HG02852 (cell line): ENCODE results near the gene CYB561D2.

Experiments
- ATAC-seq: cut with Tn5 transposase; IDR thresholded peaks from one replicate; pipeline ENCODE4 v1.9.1; 2021; ENCODE audit warnings: mild to moderate bottlenecking, moderate library complexity; ENCODE audit not compliant: unreplicated experiment

Gene CYB561D2

GRCh38 chr3:50340448-50341329, 10.0 kb upstream of the CYB561D2 start, which contains the start of gene RASSF1:
Gene RASSF1 (minus strand): TSS chr3:50340836. CDS start chr3:50340805, 31 bp downstream.
- ATAC-seq = no peak

GRCh38 chr3:50341537-50341936, 9.1 kb upstream of the CYB561D2 start:
- ATAC-seq = no peak

DNA sequence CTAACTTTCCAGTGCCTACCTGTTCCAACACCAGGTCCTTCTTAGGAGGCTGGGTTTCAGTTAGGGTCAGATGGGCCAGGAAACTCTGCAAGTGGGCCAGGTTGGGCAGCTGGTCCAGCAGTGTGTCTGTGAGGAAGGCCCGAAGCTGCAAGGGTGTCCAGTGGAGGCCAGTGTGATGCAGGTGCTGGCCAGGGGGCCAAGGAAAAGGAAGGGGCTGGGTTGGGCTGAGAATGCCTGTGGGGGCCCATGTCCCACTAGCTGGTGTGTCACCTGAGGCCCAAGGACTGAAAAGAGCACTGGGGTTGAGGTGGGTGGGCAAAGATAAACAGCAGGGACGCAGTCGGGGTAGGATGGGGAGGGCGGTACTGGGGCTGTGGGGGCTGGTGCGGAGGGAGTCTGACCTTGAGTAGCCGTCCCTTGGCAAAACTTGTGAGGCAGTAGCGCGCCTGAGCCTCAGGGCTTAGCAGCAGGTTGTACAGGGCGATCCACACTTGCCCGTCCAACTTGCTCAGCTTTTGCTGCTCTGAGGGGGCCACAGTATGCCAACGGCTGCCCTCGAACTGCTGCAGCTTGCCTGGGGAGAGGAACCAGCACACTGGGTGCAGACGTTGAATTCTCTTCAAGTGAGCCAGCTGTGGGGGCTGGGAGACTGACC, 8.5 kb upstream of the CYB561D2 start:
- ATAC-seq = no peak

DNA sequence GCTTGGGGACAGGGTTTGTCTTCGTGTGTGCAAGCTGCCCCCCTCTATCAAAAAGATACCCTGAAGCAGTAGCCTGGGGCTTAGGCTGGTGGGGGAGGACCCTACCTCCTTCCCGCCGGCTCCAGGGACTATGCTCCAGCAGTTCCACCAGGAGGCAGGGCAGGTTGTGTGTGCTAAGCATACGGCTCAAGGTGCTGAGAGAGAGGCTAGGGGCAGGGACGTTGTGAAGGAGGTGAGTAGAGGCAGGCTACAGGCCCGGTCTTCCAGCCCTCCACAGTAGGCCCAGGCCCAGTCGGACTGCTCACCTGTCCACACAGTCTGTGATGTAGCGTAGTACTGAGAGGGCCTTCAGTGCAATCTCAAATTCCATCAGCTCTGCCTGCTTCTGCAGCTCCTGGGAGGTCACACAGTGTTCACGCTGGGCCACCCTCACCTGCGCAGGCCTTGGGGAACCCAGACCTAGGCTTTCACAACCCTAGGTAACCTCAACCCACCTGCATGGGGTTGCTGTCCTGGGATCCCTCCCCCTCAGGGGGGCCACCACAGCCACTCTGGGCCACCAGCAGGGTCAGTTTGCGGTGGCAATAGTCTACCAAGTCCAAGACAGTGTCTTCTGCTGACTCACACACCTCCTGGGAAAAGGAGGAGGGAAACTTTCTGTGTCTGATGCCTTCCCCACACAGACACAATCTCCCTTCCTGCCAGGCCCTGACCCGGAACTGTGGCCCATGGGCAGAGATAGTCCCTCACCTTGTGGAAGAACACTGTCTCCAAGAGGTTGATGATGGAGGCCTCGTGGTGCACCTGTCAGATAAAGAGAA, 7.6 kb upstream of the CYB561D2 start:
- ATAC-seq = no peak

- no peak for ATAC-seq
Measured at GRCh38 chr3:50345008-50345407, 5.7 kb upstream of the CYB561D2 start.

DNA sequence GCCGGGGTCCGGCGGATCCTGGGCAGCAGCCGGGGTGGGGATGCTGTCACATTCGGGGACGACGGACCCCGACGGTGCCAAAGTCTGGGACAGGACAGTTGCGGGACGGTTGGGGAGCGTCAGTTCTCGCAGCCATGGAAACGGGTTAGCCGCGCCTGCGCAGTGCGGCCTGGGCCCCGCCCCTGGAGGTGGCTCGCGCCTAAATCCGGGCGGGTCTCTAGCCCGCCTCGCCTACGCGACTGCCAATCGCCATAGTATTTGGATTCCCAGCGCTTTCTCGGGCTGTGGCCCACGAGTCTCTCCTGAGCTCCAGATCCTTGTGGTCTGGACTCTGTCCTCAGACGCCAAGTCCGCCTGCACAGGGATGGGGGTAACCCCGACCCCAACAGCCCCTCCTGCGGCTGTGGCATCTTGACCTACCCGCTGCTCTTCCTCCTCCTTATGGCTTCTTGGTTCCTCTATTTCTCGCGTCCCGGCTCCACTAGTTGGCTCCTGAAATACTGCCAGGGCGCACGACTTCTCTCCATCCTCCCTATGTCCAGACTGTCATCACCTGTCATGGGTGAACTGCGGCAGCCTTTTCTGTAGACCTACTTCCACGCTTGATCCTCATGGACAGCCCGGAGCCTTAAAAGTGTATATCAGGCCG, 5.0 kb upstream of the CYB561D2 start, which contains the start of gene ZMYND10:
Gene ZMYND10, minus strand, starts transcription at position 147 of the 649 bp plus-strand sequence. CDS start 153 bp downstream, outside the sequence.
- no peak for ATAC-seq

GRCh38 chr3:50347187-50347813, 3.4 kb upstream of the CYB561D2 start:
- ATAC-seq = no peak

- ATAC-seq = no peak
Measured at GRCh38 chr3:50350213-50350526, 492 bp upstream of the CYB561D2 start.

GRCh38 chr3:50351323-50351697, 648 bp downstream of the CYB561D2 start:
- no peak for ATAC-seq

DNA sequence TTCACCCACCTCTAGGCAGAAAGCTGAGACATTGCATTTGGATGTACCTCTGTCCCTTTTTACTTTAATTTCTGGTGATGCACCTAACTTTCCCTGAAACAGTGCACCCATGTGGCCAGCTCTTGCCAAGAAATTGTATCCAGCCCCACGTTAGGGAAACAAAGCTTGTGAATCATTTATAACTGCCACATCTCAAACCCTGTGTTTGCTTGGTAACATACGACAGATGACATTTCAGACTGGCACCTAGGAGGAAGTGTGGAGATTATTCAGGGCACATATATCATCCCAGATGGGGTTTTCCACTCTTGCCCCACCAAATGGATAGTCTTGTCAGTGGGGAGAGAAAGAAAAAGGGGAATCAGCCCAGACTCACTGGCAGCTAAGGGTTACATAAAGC, 2.1 kb downstream of the CYB561D2 start:
- no peak for ATAC-seq

- ATAC-seq = no peak
Measured at GRCh38 chr3:50353245-50354004, 2.8 kb downstream of the CYB561D2 start.

DNA sequence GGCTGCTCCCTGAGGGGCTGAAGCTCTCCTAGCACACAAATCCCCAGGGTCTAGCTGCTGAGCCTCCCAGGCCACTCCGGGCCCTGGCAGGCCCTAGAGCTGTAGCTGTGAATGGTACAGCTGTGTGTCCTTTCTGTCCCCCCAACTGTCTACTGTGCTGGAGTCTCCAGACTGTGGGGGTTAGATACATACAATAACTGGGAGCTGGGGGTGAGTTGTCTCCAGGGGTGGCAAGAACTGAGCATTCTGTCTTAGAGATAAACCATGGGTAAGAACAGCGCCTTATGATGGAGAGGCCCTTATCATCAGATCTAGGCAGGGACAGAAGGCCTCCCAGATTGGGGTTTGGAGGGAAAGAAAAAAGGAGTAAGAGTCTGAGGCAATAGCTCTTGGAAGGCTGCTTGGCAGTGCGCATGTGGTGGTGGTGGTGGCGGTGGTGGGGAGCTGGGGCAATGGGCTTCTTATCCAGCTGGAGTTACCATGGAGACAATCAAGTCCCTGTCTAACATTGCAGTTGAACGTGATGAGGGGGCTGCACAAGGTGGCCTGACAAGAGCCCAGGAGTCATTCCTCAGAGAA, 3.6 kb downstream of the CYB561D2 start:
- no peak for ATAC-seq

DNA sequence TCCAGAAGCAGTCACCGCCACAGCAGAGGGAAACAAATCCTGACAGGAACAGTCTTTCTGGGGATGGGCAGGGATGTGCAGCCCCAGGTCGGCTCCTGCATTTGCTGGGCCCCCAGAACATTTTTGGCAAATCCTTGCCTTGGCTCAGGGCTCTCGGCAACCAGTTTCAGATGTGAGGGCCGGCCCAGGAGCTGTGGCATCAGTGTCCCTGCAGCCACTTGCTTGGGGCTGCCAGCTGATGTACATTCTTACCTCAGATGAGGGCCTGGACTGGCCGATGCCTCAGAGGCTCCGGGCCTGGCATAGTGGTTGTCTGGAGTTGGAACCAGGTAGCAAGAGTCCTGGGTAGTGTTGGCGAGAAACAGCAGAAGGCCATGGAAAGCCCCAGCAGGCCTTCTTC, 4.2 kb downstream of the CYB561D2 start:
- ATAC-seq = no peak

DNA sequence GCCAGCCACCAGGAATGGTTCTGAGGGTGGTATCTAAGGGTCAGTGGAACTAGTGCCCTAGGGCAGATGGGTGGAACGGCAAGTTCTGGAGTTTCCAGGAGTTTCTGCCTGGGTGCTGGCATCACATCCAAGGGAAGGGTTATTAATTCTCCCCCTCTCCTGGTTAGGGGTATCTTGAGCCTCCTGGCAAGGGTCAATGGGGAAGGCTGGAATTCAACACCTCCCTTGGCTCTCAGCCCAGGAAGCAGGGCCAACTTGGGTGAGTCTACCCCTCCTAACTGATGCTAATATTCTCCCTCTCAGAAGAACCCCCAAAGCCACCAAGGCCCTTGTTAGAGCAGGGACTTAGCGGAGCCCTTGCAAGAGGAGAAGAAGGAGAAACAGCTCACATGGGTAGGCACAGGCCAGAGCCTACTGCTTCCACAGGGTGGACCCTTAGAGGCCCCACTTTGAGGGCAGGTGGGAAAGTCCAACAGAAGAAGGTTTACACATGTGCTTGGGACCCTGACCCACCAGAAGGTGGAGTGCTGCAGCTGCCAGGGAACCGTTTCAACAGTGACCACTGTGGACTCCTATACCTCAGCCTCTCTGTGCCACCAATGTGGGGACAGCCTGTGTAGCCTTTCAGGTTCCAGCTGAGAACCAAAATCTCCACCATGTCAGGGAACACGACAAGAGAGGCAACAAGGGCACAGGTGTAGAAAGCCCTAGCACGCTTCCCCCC, 5.3 kb downstream of the CYB561D2 start:
- no peak for ATAC-seq

GRCh38 chr3:50356553-50356952, 5.9 kb downstream of the CYB561D2 start:
- no peak for ATAC-seq

- no peak for ATAC-seq
Measured at GRCh38 chr3:50357481-50357880, 6.8 kb downstream of the CYB561D2 start.

- no peak for ATAC-seq
Measured at GRCh38 chr3:50358355-50358910, 7.8 kb downstream of the CYB561D2 start.
